Activated CD8-positive, alpha-beta memory T cell treated with anti-CD3 and anti-CD28 coated beads, Interleukin-2, amount 50 U/mL, for 24 hours (primary cell): ENCODE measurements around the gene KBTBD12.
"Not testable (repeated sequence)": the region's sequence is repeated elsewhere in the genome, so short reads cannot be mapped to it uniquely, and the experiment has no call there.

Source experiments
- DNase-seq: peaks from one replicate; pipeline ENCODE4 v3.0.0-alpha.2; 2020; ENCODE audit errors: extremely low read depth

KBTBD12 gene, protein sequence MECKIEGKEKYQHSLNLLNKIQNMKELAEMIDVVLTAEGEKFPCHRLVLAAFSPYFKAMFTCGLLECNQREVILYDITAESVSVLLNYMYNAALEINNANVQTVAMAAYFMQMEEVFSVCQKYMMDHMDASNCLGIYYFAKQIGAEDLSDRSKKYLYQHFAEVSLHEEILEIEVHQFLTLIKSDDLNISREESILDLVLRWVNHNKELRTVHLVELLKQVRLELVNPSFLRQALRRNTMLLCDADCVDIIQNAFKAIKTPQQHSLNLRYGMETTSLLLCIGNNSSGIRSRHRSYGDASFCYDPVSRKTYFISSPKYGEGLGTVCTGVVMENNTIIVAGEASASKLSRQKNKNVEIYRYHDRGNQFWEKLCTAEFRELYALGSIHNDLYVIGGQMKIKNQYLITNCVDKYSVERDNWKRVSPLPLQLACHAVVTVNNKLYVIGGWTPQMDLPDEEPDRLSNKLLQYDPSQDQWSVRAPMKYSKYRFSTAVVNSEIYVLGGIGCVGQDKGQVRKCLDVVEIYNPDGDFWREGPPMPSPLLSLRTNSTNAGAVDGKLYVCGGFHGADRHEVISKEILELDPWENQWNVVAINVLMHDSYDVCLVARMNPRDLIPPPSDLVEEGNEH

DNA sequence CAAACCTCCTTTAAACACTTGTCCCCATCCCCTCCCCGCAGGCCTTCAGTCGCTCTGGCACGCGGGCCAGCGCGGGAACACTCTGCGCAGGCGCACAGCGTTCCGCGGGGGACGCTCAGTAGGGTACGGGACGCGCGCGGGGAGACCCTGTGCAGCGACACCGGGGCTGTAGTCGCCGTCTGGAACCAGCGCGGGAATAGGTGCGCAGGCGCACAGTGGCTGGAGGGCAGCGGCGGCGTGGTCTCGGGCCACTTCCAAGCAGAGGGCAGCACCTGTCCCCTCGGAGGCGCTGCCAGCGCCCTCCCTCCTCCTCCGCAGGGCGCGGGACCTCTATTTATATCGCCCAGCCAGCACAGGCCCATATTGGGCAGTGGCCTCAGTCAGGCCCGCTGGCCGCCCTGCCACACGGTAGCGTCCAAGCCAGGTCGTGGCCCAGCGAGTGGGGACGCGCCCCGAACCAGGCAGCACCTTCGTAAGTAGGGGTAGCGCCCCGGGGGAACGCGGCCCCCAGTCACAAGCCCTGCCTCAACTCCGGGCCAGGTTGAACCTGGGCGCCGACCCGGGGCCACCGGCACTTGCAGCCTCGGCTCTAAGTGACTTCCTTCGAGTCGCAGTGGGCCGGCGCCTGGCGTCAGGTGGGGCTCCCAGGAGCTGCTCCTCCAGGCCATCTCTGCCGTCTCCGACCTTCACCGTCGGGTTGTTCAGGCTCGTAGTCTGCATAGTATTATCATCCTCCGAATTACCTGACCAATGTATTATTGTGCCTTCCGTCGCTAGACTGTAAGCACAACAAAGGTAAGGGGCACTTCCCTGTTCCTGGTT is at the start of gene KBTBD12:
KBTBD12 (plus strand) TSS at position 118 of the 822 bp plus-strand sequence. CDS start 7,830 bp downstream, outside the sequence.
- no peak for DNase-seq

DNA sequence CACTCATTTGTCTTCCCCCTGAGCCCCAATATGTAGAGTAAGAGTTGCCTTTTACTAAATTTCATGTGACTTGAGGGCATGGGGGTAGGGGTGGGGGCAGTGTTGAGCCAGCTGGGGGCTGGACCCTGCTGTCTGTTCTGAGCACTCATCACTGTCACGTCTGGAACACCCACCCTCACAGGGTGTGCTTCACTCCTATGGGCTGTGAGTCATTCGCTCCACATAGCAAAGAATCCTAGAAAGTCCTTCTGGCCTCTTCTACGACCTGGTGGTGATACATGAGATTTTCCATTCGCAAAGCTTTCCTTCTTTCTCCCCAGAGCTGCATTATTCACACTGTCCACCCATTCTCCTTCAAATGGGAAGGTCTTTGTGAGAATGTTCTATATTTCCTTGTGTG is 49.1 kb upstream of the KBTBD12 start:
- no peak for DNase-seq

DNA sequence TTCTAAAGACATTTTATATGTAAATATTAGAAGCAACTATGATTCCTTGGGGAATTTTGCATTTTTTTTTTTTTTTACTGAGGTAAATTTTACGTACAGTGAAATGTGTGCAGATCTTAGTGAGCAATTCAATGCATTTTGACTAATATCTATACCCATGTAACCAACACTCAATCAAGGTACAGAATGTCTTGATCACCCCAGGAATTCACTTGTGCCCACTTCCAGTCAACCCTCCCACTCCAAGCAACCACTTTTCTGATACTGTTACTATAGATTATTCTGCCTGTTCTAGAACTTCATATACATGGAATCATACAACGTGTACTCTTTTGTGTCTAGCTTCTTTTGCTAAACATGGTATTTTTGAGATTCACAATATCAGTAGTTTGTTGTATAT is 47.6 kb upstream of the KBTBD12 start:
- no peak for DNase-seq

DNA sequence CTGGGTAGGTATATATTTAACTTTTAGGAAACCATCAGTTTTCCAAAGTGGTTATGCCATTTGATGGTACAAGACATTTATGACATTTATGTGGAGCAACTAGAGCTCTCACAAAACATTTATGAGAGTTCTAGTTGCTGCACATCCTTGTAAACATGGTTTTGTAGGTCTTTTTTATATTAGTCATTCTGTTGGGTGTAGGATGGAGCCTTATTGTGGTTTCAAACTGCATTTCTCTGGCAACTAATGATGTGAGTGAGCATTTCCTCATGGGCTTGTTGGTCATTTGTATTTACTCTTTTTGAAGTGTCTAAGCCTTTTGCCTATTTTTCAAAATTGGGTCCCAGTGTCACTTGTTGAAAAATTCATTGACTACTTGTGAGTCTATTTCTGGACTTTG is 47.0 kb upstream of the KBTBD12 start:
- DNase-seq = no peak

DNA sequence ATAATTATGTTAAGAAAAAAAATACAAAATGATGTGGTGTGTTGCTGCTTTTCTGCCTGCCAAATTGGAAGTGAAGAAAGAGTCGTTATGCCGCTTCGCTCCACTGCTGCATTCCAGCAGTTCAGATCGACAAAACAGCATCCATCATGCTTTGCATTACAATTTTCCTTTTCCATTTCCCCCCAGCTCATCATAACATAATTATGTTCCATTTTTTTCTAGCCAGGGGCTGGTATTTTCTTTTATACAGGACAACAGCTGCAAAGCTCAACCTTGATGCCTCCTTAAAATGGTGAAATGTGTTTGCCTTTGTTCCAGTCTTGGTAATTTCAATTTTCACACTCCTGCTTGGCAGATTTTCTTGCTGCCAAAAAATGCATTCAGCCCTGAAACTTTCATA is 44.9 kb upstream of the KBTBD12 start:
- no peak for DNase-seq

DNA sequence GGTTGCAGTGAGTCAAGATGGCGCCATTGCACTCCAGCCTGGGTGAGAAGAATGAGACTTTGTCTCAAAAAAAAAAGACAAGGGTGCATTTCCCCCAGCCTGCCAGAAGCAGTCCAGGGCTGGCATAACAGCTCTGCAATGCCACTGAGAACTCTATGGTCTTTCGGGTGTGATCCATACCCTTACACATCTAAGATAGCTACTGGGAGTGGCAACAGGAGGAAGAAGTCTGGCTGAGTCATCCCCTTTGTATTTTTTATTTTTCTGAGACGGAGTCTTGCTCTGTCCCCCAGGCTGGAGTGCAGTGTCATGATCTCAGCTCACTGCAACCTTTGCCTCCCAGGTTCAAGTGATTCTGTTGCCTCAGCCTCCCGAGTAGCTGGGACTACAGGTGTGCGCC is 40.9 kb upstream of the KBTBD12 start:
- not testable (repeated sequence) for DNase-seq

DNA sequence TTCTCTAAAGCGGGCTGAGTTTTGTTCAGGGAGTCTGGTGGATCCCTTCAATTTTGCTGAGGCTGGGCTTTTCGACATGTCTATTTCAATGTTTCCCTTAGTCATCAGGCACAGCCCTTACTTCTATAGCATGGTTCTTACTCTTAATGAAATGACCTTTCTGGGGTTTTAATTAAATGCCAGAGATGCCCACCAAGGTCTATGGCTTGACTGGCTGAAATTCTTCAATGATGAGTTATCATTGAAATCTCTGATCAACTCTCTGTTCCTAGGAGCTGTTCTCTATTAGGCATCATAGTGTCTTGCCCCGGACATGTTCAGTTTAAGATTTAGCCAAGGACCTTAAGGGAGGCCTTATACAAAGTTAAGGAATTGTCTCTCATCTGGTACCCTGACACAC is 33.4 kb upstream of the KBTBD12 start:
- DNase-seq = no peak

DNA sequence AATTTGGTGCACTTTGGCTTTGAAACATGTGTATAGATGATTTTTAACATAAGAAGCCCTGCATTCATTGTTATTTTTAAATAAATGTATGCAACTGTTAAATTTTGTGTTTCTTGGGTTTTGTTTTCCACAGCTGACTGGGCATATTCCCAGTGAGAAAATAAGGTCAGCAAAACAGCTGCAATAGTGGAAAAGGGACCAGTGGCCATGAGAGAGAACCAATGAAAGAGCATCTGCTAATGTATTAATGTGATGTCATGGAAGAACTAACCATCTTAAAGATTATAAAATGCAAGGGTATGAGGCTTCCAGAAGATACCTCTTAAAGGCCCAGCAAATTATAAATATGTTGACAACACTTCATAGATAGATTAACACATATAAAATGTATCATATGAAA is 31.0 kb upstream of the KBTBD12 start:
- DNase-seq = no peak

DNA sequence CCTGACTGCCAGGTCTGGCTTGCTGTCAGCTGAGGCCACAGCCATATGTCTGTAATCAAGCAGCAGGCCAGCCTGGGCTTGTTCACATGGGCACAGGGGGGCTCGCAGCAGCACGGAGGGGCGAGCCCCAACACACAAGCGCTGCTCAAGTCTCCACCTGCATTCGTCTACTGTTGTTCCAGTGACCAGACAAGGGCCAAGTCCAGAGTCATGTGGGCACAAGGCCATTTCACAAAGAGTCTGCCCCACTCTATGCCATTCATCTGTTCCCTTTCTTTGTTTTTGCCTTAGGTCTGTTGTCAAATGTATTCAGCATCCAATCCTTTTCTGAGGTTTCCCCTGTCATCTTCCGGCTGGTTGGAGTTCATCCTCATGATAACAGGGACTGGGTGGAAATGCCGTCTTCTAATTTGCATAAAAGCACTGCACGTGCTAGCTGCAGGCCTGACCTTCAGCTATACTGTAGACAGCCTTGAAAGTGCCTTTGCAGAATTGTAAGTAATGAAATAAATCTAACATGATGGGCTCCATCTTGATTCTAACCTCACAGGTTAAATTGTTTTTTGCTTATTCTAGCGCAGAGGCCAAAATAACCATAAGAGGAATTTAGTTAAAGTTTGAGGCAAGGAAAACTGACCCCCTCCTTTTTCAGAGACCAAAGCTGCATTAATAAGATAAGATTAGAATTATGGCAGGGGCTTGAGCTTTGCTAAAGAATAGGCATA is 28.6 kb upstream of the KBTBD12 start:
- DNase-seq = no peak

DNA sequence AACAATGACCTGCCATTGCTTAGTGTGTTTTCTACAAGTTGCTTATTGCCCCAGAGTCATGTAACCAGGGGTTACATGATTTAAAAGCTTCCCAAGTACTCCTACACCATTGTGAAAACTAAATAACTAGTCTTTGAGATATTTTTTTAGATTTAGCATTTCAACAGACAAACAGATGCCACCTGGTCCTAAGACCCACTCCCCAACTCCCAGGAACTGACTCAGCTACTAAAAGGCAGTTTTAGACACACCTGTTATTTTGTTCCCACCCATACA is 28.1 kb upstream of the KBTBD12 start:
- no peak for DNase-seq

DNA sequence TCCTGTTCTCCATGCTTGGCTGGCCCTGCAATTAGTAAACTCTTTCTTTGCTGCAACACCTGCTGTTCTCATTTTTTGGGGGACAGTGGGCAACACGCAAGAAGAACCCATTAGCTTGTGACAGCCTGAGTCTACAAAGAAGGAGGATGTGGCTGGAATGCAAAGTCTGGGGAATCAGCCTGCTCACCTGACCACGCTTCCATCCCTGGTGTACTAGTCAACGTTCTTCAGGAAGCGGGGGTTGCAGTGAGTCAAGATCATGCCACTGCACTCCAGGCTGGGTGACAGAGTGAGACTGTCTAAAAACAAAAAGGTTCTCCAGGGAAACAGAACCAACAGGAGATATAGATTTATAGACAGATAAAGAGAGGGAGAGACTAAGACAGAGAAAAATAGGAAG is 27.7 kb upstream of the KBTBD12 start:
- no peak for DNase-seq

DNA sequence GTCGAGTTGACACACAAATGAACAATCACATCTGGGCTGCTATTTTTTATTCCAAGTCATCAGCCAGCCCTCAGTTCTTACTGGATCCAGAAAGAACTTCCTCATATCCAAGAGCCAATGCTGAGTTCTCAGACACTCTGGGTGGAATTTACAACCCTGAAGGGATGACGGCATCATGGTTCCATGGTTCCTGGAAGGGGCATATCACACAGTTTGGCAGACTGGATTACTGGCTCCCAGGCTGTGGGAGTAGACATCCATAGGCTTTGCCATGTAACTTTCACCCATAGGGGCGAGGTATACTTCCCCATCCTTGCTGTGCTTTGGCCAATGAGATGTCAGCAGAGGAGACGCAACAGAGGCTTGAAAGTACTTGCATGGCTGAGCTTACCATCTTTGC is 26.9 kb upstream of the KBTBD12 start:
- no peak for DNase-seq

DNA sequence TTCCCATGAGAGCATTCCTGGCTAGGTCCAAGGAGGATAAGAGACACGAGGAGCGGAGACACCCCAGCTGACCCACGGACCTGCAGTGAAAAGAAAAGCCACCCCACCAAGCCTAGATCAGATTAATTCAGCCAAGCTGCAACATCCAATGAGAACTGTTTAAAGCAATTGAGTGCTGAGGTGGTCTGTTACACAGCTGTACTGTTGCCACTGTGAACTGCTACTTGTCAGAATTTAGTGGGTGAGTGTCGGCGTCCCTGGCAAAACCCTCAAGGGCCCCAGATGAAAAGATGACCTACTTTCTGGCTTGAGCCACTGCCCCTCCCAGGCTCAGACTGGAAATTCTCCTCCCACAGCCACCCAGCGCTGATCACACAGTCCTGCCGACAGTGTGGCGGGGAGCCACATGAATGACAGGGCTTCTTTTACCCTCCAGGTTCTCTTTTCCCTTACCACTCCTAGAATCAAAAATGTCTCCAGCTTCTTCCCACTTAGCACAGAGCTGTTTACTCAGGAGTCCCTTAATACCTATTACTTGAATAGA is 26.4 kb upstream of the KBTBD12 start:
- DNase-seq = no peak

DNA sequence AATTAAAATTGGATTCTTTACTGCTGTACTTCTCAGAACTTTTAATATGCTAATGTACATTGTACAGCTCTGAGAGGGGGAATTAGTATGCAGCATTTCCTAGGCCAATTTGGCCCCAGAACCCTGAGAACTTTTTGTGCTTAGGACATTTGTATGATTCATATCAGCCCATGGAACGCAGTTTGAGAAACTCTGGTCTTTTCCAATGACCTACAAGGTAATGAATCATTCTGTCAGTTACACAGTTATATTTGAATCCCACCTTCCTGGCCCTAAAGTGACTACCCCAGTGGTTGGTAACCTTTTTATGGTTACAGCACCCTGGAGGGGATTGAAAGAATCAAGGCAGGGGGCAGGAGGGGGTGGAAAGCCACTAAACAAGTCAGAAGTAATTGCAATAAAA is 25.6 kb upstream of the KBTBD12 start:
- no peak for DNase-seq

DNA sequence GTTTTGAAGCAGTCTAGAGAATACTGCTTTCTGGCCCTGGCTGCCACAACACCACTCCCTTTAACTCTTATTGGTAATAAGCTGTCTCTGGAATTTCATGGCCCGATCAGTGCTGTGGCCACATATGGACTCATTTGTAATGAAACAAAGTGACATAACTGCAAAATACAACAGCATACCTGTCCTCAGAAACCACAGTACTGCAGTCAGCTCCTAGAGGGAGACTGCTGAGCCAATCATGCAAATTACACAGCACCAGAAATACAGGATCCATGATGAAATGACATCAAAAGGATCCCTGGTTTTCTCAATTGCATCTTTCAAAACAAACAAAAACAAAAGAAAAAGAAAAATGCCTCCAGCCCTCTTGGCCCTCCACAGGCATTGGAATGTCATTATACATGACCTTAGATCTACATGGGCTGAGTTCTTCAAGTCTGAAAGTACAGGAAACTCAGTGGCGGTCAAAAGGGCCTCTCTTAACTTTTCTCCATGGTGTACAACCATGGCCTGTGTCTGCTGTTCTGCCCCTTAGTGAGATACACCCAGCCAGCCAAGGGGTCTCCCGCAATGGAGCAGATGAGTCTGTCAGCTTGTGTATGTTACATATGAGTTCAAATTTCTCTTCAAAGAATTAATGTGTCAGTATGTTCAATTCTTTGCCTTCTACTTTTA is 24.9 kb upstream of the KBTBD12 start:
- DNase-seq = no peak

DNA sequence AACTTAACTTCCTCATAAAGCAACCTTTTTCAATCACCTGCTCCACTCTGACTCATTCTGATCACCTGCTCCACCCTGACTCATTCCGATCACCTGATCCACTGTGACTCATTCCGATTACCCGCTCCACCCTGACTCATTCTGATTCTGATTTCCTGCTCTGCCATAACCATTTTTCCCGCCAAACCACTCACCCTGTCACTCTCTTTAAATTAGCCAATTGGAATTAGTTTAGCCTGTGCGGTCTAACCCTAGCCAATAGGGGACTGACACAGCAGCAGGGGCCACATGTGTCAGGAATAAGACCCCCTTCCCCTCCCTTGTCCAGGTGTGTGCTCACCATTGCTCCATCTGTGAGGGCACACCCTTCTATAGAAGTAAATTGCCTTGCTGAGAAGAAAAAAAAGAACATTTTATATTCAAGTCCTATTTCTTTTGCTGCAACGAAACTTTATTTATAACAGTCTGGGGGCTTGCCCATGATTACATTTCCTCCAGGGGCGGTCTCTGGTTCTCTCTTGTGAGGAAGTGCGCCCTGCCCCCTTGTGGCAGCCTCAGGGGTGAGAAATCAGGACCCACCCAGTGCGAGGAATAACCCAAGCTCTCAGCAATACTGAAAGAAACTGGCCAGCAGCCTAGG is 24.3 kb upstream of the KBTBD12 start:
- DNase-seq = not testable (repeated sequence)

DNA sequence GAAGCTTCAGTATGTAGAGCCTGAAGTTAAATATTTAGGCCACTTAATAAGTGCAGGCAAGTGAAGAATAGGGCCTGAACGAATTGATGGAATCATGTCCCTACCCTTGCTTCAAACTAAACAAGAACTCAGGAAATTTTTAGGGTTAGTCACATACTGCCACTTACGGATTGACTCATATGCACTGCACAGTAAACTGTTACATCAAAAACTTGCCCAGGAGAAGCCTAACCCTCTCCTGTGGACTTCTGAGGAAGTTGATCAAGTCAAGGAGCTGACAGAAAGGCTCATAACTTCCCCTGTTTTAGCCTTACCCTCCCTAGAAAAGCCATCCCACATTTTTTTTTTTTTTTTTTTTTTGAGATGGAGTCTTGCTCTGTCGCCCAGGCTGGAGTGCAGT is 20.6 kb upstream of the KBTBD12 start:
- DNase-seq = no peak

DNA sequence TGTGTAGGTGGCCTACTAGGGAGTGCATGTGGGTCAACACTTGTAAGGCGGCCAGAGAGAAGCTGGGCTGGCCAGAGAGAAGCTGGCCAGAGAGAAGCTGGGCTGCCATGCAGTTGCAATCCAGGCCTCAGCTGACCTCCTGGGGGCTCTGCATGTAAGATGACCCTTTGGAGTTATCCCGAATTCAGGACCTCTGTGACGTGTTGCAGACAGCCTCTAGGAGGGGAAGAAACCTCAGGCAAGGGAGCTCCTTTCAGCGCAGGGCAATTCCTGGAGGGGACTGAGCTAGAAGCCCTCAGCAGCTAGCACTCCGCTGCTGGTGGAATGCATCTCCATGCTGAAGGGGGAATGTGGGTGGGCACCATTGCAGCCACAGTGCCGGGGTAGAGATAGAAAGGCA is 15.8 kb upstream of the KBTBD12 start:
- DNase-seq = no peak

DNA sequence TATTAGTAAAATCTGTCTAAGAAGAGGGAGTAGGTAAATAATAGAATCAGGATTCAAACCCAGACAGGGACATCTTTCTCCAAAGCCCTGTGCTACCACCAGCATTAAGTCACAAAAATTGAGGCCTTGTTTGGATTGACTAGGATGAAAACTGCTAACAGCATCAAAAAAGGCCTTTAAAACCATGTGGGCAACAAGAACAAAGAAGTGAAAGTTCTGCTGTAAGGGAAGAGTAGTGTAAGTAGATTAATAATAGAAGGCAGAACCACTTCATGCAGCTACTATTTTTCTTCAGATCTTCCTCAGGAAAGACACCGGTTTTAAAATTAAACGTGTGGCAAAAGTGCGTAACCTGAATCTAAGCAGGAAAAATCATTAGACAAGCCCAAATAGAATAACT is 15.3 kb upstream of the KBTBD12 start:
- DNase-seq = no peak

DNA sequence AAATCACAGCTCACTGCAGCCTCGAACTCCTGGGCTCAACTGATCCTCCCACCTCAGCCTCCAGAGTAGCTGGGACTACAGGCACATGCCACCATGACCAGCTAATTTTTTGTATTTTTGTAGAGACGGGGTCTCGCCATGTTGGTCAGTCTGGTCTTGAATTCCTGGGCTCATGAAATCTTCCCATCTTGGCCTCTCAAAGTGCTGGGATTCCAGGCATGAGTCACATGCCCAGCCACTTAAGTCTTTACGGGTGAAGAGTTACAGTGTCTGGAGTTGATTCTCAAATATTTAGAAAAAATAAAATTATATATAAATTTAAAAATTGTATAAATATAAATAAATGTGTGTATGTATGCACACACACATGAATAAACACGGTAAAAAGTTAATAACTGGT is 14.5 kb upstream of the KBTBD12 start:
- DNase-seq = no peak

DNA sequence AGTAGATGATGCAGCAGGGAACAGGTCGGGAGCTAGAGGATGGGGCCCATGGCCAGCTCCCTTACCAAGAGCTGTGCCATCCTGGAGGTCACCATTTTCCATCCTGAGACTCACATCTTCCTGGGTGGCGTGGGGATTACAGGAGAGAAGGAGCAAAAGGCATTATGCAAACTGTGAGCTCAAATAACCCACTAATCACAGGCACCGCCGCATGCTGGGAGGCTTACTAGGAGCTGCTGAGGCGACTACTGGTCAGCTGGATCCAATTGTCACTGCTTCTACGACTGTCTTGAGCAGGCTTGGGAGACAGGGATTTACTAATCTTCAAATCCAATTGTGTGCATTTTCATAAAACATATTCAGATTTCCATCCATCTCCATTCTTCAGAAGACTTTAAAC is 12.5 kb upstream of the KBTBD12 start:
- no peak for DNase-seq
